Skeletal muscle cell (primary cell): Measurements from ENCODE around the gene CELF5.
"Not testable (repeated sequence)": the region's sequence is repeated elsewhere in the genome, so short reads cannot be mapped to it uniquely, and the experiment has no call there.

Experiments
- DNase-seq: peaks from one replicate; pipeline ENCODE4 v3.0.0-alpha.2; 2010; ENCODE audit warnings: low read depth
- H3K4me3 ChIP-seq: 2 replicates; pipeline ENCODE4 v1.5.1; 2011; ENCODE audit warnings: low read depth, mild to moderate bottlenecking, control low read depth, low read length, moderate library complexity

Gene CELF5

GRCh38 chr19:3310711-3311110 is 86.2 kb downstream of the CELF5 start:
- H3K4me3 ChIP-seq = no peak overlapping the region
- no peak for DNase-seq

GRCh38 chr19:3313199-3313575 is 88.7 kb downstream of the CELF5 start:
- no peak for DNase-seq

GRCh38 chr19:3314962-3315675 is 90.7 kb downstream of the CELF5 start:
- H3K4me3 ChIP-seq = no peak overlapping the region
- DNase-seq = no peak

More at GRCh38 chr19:3313199-3313575, 88.7 kb downstream of the CELF5 start:
- H3K4me3 ChIP-seq = no peak overlapping the region

GRCh38 chr19:3315676-3315973 is 91.2 kb downstream of the CELF5 start:
- no peak overlapping the region for H3K4me3 ChIP-seq
- DNase-seq = no peak

GRCh38 chr19:3316132-3316648 is 91.7 kb downstream of the CELF5 start:
- H3K4me3 ChIP-seq = no peak overlapping the region
- DNase-seq = no peak

GRCh38 chr19:3316659-3317207 is 92.3 kb downstream of the CELF5 start:
- no peak for DNase-seq
- no peak overlapping the region for H3K4me3 ChIP-seq

- DNase-seq = no peak
These were observed 95.3 kb downstream of the CELF5 start for GRCh38 chr19:3319643-3320353.

GRCh38 chr19:3320354-3320670 is 95.9 kb downstream of the CELF5 start:
- H3K4me3 ChIP-seq = no peak overlapping the region
- no peak for DNase-seq

More at GRCh38 chr19:3319643-3320353, 95.3 kb downstream of the CELF5 start:
- H3K4me3 ChIP-seq = no peak overlapping the region

GRCh38 chr19:3320853-3321252 is 96.4 kb downstream of the CELF5 start:
- no peak overlapping the region for H3K4me3 ChIP-seq
- DNase-seq = no peak

- no peak overlapping the region for H3K4me3 ChIP-seq
- no peak for DNase-seq
These were observed 97.2 kb downstream of the CELF5 start for GRCh38 chr19:3321696-3322095.

- no peak overlapping the region for H3K4me3 ChIP-seq
- DNase-seq = no peak
These were observed 97.9 kb downstream of the CELF5 start for GRCh38 chr19:3322199-3322978.

GRCh38 chr19:3323026-3323425 is 98.6 kb downstream of the CELF5 start:
- no peak for DNase-seq
- no peak overlapping the region for H3K4me3 ChIP-seq

- DNase-seq = no peak
- no peak overlapping the region for H3K4me3 ChIP-seq
These were observed 99.2 kb downstream of the CELF5 start for GRCh38 chr19:3323658-3324057.

- H3K4me3 ChIP-seq = no peak overlapping the region
- DNase-seq = no peak
These were observed 100.0 kb downstream of the CELF5 start for GRCh38 chr19:3324405-3324856.

- H3K4me3 ChIP-seq = no peak overlapping the region
- DNase-seq = no peak
These were observed 101.0 kb downstream of the CELF5 start for GRCh38 chr19:3325451-3325850.

GRCh38 chr19:3328743-3329142 is 104.3 kb downstream of the CELF5 start:
- no peak for DNase-seq
- no peak overlapping the region for H3K4me3 ChIP-seq

- no peak for DNase-seq
These were observed 105.6 kb downstream of the CELF5 start for GRCh38 chr19:3330047-3330446.

GRCh38 chr19:3332232-3332631 is 107.8 kb downstream of the CELF5 start:
- DNase-seq, H3K4me3 ChIP-seq: not testable (repeated sequence)

More at GRCh38 chr19:3330047-3330446, 105.6 kb downstream of the CELF5 start:
- H3K4me3 ChIP-seq = no peak overlapping the region

- DNase-seq = no peak
- H3K4me3 ChIP-seq = no peak overlapping the region
These were observed 108.6 kb downstream of the CELF5 start for GRCh38 chr19:3333020-3333583.

GRCh38 chr19:3333662-3334061 is 109.2 kb downstream of the CELF5 start:
- no peak for DNase-seq
- no peak overlapping the region for H3K4me3 ChIP-seq
